GM21619 (cell line): ENCODE results near the gene BHMT.
"Not testable (repeated sequence)": the region's sequence is repeated elsewhere in the genome, so short reads cannot be mapped to it uniquely, and the experiment has no call there.

Source experiments
- ATAC-seq: cut with Tn5 transposase; IDR thresholded peaks from one replicate; pipeline ENCODE4 v1.9.1; 2021; ENCODE audit not compliant: unreplicated experiment

Gene BHMT

DNA sequence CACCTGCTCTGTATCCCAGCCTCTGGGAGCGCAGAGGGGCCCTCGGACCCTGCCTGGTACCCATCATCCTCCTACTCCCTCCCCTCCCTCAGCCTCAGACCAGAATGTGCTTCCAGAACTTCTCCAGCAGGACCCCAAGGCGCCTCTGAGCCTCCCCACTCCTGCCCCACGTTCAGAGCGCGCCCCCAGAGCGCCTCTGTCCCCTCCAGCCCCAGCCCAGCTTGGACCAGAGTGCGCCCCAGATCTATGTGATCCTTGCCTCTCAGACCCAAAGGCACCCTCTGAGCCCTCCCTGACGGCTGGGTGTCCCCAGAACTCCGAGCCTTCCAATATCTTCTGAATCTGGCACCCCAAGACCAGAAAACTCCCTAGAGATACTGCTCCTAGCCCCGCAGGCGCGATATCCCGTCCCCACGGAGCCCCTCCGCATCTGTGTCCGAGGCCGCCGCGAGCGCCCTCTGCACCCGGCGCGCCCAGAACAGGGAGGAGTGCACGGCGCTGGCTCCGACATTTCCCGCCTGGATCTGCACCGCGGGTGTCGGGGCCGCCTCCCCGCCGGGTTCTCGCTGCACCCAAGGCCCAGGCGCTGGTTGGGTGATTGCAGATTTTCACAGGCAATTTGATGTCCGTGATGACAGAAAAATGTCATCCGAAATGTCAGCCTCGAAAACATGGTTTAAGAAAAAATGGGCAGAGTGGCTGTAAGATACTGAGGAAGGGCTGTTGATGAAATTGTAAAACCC lies 522 bp downstream of the BHMT start:
- no peak for ATAC-seq

DNA sequence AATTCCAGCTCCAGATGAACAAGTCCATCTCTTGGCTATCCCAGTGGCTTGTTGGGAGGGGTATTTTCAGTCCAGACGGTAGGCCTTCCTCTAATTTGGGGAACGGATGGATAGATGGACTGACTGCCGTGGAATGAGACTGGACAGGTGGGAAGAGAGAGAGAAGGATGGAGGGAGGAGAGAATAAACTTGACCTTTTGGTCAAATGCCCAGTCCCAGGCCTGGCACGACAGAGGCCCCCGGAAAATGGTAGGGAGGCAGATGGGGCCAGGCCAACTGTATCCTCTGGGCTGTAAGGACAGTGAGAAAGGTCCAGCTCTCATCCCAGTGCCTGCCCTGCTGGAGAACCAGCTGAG lies 1.1 kb downstream of the BHMT start:
- no peak for ATAC-seq

GRCh38 chr5:79119486-79119885 lies 7.9 kb downstream of the BHMT start:
- no peak for ATAC-seq

DNA sequence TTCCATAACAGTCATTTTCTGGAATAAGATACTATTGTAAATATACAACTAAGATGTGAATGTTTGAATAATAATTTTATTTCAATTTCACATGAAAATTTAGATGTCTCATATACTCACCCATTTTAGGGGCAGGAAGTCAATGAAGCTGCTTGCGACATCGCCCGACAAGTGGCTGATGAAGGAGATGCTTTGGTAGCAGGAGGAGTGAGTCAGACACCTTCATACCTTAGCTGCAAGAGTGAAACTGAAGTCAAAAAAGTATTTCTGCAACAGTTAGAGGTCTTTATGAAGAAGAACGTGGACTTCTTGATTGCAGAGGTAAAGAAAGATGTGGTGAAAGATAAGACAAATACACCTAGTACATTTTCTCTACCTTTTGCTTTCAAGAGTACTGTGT lies 8.6 kb downstream of the BHMT start:
- ATAC-seq: no peak

DNA sequence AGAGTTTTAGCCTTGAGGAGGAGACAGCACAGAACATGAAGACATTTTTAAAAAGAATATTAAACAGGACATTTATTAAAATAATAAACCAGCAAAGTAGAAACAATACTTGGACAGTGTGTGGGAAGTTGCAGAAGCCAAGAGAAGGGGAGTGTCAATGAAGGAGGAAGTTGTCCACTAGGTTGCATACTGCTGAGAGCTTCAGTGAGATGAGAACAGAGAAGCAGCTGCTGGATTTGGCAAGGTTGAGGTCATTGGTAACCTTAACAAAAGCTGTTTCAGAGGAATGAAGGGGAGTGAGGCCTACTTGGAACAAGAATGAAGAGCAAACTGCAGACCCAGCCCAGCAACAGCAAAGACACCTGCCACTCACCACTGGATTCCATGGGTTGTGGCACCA lies 11.4 kb downstream of the BHMT start:
- ATAC-seq: no peak

GRCh38 chr5:79124607-79125006 lies 13.0 kb downstream of the BHMT start:
- ATAC-seq: no peak

DNA sequence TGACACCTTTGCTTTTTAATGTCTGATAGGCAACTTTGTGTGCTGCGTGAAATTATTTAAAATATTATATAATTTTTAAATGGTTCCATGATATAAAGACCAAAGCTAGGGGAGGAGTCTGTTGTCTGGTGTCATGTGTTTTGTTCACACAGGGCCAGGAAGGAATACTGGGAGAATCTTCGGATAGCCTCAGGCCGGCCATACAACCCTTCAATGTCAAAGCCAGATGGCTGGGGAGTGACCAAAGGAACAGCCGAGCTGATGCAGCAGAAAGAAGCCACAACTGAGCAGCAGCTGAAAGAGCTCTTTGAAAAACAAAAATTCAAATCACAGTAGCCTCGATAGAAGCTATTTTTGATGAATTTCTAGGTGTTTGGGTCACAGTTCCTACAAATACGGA lies 19.2 kb downstream of the BHMT start:
- no peak for ATAC-seq

GRCh38 chr5:79133121-79133656 lies 21.6 kb downstream of the BHMT start:
- ATAC-seq: no peak

- ATAC-seq: no peak
These were observed 22.2 kb downstream of the BHMT start for GRCh38 chr5:79133657-79134451.

GRCh38 chr5:79135790-79136553 lies 24.4 kb downstream of the BHMT start:
- peak; percentile 46 for ATAC-seq

DNA sequence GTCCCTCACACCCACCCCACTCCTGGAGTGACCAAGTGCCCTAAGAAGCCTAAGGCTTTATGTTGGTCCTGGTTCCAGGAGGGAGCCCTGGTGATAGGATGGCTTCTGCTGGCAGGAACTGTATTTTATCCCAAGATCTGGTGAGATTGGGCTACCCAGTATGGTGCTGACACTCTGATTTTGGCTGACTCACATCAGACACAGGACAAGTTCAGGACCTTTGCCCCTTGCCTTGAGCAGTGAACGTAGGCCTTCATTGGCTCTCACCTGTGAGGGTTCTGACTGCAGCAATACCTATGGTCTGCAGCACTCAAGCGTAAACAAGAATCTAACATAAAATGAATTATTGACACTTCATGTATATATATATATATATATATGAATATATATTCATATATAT lies 25.0 kb downstream of the BHMT start:
- no peak for ATAC-seq

GRCh38 chr5:79140553-79140952 lies 28.9 kb downstream of the BHMT start:
- no peak for ATAC-seq

DNA sequence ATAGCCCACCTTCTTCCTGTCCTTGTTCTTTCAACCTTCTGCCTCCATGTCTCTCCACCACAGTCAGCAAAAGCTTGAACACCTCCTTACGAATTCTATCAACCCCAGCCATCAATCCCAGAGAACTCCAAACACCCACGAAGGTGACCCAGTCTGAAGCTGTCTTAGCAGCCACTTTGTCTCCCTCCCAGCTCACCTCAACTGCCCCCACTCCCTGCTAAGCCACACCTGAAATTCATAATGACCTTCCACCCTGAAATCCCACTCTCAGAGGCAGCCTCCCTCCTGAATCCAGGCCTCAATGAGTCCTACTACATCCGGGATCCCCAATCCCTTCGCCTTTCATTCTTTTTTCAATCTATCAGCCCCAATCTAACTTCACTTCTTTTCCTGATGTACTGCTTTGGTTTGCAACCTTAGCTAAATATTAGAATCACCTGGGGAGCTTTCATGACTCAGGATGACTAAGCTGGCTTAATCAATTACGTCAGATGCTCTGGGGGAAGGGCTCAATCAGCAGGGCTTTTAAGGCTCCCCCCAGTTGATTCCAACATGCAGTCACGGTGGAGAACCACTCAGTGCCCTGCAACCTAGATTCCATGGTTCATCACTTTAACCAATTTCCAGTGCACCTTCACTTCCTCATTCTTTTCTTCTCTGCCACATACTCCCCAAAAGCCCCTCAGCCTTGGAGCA lies 32.2 kb downstream of the BHMT start:
- ATAC-seq: no peak

- no peak for ATAC-seq
These were observed 35.5 kb downstream of the BHMT start for GRCh38 chr5:79147076-79147475.

- ATAC-seq: no peak
These were observed 37.8 kb downstream of the BHMT start for GRCh38 chr5:79149433-79149832.

DNA sequence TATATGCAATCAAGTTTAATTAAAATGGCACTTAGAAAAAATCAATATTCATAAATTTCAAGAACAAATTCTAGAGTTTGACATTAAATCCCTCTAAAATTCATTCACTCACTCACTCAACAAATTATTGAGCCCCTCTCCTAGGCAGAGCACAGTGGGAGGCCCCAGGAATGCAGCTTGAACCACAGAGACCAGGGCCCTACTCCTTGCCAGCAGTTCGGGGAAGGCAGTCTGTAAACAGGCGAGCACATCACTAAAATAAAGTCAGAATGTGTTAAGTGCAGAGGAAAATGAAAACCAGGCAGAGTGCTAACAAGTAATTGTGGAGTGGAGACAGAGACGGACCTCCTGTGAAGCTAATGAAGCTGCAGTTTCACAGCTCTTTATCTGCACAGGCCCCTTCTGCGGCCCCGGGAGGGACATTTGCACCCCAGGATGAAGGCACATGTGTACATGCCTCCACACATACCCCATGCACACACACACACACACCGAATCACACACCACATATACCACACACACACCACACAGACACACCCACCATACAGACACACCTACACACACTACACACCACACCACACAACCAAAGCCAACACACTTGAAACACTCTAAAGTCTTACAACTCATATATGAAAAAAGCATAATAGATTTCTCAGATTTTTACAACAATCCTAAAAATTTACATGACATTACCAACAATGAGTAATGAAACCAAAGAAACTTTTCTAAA lies 40.5 kb downstream of the BHMT start:
- no peak for ATAC-seq

DNA sequence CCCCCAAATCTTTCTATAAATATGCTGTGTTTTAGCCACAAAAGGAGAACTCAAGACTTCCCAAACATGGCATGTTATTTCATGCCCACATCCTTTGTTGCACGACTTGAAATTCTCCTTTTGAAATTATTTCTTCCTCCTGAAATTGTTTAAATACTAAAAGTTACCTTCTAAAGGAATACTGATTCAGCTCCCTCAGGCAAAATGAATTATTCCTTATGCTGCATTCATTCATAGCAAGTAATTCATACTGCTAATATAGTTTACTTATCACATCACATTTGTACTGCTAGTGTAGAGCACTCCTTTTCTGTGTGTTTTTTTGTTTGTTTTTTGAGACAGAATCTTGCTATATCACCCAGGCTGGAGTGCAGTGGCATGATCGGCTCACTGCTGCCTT lies 45.7 kb downstream of the BHMT start:
- no peak for ATAC-seq

- not testable (repeated sequence) for ATAC-seq
These were observed 50.0 kb downstream of the BHMT start for GRCh38 chr5:79161647-79162046.

DNA sequence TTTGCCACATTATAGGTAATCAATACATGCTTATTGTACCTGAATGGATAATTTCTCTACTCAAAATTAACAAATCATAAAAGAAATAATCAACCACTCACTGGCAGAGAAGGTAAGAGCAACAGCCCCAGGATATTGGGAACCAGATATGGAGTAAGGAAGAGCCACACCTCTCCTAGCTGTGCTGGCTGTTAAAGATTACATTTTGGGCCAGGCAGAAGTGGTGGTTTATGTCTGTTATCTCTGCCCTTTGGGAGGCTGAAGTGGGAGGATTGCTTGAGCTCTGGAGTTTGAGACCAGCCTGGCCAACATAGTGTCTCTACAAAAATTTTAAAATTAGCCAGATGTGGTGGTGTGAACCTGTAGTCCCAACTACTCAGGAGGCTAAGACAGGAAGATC lies 56.4 kb downstream of the BHMT start:
- ATAC-seq: no peak

GRCh38 chr5:79170661-79171060 lies 59.1 kb downstream of the BHMT start:
- ATAC-seq: no peak
